ENCODE results near the gene LRRC36. TPM values are rescaled to one million over a fixed set of nuclear protein-coding genes. Genes with fewer than 3 reads are reported as not detected.
"Not testable (repeated sequence)": the region's sequence is repeated elsewhere in the genome, so short reads cannot be mapped to it uniquely, and the experiment has no call there.

The LRRC36 gene
- total RNA-seq, 2 donors from 2014 or later: 1.1 TPM; not detected in 1

DNA sequence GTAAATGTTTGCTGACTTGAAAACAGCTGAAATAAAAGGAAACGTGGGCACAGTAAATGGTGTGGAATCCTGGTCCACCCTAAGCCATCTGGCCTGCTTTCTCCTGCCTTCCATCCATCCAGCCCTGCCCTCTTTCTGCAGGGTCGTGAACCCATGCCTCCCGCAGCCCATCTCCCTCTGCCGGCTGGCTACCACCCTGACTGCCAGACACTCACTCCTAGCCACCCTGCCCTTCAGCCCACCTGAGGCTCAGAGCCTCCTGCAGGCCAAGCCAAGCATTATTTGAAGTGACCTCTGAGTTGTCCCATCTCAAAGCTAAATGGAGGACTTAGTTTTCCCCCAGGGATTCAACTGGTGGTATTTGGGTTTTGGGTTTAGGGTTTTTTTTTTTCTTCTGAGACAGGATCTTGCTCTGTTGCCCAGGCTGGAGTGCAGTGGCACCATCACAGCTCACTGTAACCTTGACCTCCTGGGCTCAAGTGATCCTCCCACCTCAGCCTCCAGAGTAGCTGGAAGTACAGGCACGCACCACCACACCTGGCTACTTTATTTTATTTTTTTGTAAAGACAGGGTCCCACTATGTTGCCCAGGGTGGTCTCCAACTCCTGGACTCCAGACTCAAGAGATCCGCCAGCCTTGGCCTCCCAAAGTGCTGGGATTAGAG lies 81.3 kb downstream of the LRRC36 start:
- Histone ChIP-seq H3K9me3 (no peaks in the 10 kb centered on the region), H3K27ac (no peak overlapping the region), H3K36me3 (no peaks in the 10 kb centered on the region), H3K9ac (ENCODE audit: low read depth in 2 of 2, low read length in 2 of 2) (no peak overlapping the region), H3K27me3 (no peaks in the 10 kb centered on the region), H3K4me1 (peaks cover 5% of the 10 kb centered on the region), H3K4me3 (no peak overlapping the region)
- DNase-seq: no peak
- TF ChIP-seq, protein P1, sequence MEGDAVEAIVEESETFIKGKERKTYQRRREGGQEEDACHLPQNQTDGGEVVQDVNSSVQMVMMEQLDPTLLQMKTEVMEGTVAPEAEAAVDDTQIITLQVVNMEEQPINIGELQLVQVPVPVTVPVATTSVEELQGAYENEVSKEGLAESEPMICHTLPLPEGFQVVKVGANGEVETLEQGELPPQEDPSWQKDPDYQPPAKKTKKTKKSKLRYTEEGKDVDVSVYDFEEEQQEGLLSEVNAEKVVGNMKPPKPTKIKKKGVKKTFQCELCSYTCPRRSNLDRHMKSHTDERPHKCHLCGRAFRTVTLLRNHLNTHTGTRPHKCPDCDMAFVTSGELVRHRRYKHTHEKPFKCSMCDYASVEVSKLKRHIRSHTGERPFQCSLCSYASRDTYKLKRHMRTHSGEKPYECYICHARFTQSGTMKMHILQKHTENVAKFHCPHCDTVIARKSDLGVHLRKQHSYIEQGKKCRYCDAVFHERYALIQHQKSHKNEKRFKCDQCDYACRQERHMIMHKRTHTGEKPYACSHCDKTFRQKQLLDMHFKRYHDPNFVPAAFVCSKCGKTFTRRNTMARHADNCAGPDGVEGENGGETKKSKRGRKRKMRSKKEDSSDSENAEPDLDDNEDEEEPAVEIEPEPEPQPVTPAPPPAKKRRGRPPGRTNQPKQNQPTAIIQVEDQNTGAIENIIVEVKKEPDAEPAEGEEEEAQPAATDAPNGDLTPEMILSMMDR (IDR thresholded peaks at IDR 0.05): no peak
- intact Hi-C loops (cut with DNase I): no loop called here

DNA sequence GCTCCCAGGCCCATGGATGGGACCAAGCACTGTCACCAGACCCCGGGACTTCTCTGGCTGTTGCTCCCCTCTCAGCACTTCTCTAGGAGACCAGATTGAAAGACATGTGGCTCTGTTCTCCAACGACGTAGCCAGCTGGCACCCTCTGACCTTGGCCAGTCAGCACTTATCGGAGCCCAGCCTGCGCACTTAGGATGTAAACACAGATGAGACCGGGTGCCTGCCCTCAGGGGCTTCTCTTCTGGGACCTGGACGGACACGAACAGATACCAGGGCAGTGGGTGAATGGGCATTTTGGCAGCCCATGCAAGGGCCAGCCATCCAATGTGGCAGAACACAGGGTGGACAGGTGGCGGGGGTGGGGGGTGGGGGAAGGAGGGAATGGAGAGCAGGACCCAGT lies 83.0 kb downstream of the LRRC36 start:
- H3K4me1 ChIP-seq: no peaks in the 10 kb centered on the region
- intact Hi-C loops (cut with DNase I): loop anchor here (10.0 kb wide), 1 partner anchor 125 kb away; no protein-coding TSS in a partner anchor
- H3K27me3 ChIP-seq: no peaks in the 10 kb centered on the region
- no peak overlapping the region for H3K4me3 ChIP-seq
- H3K9ac ChIP-seq (ENCODE audit: low read depth in 2 of 2, low read length in 2 of 2): no peak overlapping the region
- H3K9me3 ChIP-seq: no peaks in the 10 kb centered on the region
- H3K27ac ChIP-seq: no peak overlapping the region
- no peaks in the 10 kb centered on the region for H3K36me3 ChIP-seq
- no peak for DNase-seq
- TF ChIP-seq, protein P1 (IDR thresholded peaks at IDR 0.05): no peak

DNA sequence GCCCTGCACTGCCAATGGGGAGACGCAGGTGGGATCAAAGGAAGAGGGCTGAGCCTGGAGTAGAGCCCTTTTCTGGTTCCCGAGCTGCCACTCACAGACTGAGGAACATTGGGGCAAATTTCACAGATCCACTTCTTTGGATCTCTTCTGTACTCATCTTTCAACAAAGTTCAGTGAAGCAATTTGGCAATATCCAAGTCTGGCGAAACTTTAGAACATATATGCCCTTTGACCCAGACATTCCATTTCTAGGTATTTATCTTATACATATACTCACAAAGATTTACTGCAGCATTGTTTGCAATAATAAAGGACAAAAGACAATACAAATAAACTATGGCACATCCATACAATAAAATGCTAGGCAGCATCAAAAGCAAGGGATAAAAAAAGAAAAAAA lies 84.7 kb downstream of the LRRC36 start:
- no peak for DNase-seq
- Histone ChIP-seq H3K4me3 (no peak overlapping the region), H3K27ac (no peak overlapping the region), H3K4me1 (no peaks in the 10 kb centered on the region), H3K36me3 (no peaks in the 10 kb centered on the region), H3K9ac (ENCODE audit: low read depth in 2 of 2, low read length in 2 of 2) (no peak overlapping the region), H3K27me3 (no peaks in the 10 kb centered on the region), H3K9me3 (no peaks in the 10 kb centered on the region)
- TF ChIP-seq, protein P1 (IDR thresholded peaks at IDR 0.05): no peak
- intact Hi-C loops (cut with DNase I): loop anchor here (10.0 kb wide), 1 partner anchor 127 kb away; no protein-coding TSS in a partner anchor

DNA sequence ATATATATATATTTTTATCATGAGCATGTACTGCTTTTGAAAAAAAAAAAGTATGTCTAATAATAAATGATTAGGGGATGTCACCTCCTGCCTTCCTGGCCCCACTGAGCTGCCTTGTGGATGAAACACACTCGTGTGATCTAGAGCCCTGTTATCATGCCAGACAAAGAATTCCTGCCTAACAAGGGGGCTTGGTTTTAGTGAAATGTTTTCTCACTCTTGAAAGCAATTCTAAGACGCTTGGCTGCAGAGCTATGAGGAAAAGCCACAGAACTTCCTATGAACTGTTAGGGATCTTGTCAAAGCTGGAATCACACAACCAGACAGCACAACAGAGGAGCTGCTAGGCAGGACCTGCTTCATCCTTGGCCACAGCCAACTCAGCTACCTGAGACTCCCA lies 85.7 kb downstream of the LRRC36 start:
- Histone ChIP-seq H3K4me1 (no peaks in the 10 kb centered on the region), H3K4me3 (no peak overlapping the region), H3K27me3 (no peaks in the 10 kb centered on the region), H3K36me3 (no peaks in the 10 kb centered on the region), H3K9ac (ENCODE audit: low read depth in 2 of 2, low read length in 2 of 2) (no peak overlapping the region), H3K9me3 (no peaks in the 10 kb centered on the region), H3K27ac (no peak overlapping the region)
- intact Hi-C loops (cut with DNase I): loop anchor here (10.0 kb wide), 1 partner anchor 127 kb away; no protein-coding TSS in a partner anchor
- DNase-seq: no peak
- TF ChIP-seq, protein P1 (IDR thresholded peaks at IDR 0.05): no peak

DNA sequence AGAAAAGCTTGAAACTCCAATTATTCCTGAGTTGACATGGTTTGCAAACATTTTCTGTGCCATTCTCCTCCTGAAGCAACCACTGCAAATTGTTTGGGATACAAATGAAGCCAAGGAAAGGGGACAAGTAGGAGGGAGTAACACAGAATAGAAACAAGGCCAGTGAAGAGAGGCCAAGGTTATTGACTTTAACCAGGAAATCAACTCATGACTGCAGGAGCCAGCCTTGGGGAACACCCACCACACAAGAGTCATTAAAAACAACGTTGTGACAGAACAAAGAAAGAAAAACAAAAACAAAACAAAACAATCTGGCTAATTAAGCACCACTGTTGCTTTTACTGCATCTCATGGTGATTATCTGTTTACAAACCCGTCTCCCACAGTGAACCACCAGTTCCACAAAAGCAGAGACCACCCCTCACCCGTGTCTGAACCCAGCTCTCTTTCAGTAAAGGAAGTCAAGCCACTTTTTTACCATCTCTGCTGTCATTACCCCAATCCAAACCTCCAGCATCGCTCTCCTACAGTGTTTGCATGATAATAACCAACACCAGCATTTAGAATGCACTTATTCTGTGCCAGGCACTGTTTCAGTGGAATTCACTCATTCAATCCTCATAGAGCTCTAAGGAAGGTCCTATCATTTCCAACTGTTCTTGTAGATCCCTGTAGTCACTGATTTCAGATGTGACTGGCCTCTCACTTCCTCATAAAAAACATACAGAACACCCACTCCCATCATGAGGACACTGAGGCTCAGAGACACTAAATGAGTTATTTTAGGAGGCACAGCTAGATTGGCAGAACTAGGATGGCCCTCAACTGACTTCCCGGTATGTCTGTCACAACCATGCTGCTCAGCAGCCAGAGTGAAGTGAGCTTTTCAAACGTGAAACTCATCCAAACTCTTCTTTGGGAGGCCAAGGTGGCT lies 87.6 kb downstream of the LRRC36 start:
- H3K9me3 ChIP-seq: no peaks in the 10 kb centered on the region
- no peak overlapping the region for H3K27ac ChIP-seq
- no peaks in the 10 kb centered on the region for H3K4me1 ChIP-seq
- intact Hi-C loops (cut with DNase I): loop anchor here (10.0 kb wide), 1 partner anchor 129 kb away; no protein-coding TSS in a partner anchor
- H3K36me3 ChIP-seq: no peaks in the 10 kb centered on the region
- TF ChIP-seq, protein P1 (IDR thresholded peaks at IDR 0.05): no peak
- H3K9ac ChIP-seq (ENCODE audit: low read depth in 2 of 2, low read length in 2 of 2): peak overlapping the region in 1 of 2 donors; percentile 62
- H3K4me3 ChIP-seq: no peak overlapping the region
- peak; percentile 19 for DNase-seq
- H3K27me3 ChIP-seq: no peaks in the 10 kb centered on the region

DNA sequence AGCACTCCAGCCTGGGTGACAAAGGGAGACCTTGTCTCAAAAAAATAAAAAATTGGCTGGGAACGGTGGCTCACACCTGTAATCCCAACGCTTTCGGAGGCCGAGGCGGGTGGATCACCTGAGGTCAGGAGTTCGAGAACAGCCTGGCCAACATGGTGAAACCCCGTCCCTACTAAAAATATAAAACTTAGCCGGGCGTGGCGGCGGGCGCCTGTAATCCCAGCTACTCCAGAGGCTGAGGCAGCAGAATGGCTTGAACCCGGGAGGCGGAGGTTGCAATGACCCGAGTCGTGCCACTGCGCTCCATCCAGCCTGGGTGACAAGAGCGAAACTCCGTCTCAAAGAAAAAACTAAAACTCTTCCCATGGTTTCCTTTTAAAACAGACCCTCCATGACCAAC lies 88.8 kb downstream of the LRRC36 start:
- not testable (repeated sequence) for H3K27me3 ChIP-seq, H3K4me1 ChIP-seq, H3K27ac ChIP-seq, H3K36me3 ChIP-seq, H3K9me3 ChIP-seq
- H3K9ac ChIP-seq (ENCODE audit: low read depth in 2 of 2, low read length in 2 of 2): peak overlapping the region; percentile 84 to 98
- H3K4me3 ChIP-seq: peak overlapping the region; percentile 77
- peak; percentile 22 for DNase-seq
- intact Hi-C loops (cut with DNase I): loop anchor here (10.0 kb wide), 1 partner anchor 131 kb away; no protein-coding TSS in a partner anchor

Data from colonic mucosa (tissue), 4 donors.